ENCODE results near the gene MSGN1.

MSGN1 gene

DNA sequence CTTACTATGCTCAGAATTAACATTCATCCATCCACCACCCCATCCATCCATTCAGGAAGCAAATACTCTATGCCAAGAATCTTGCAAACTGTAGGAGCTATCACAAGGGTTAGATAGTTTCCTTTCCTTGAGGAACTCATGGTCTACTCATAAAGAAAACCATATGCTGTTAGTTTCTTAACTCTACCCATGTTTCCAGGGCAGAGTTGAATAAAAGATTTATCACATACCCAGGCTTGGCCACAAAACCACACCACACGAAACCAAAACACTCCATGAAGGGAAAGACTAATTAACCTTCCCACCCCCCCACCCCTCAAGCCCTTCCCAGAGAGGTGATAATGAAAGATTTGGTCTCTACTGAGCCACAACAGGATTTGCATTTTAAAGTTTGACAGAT is 23.7 kb upstream of the MSGN1 start:
- no peaks in the 10 kb centered on the region for H3K36me3 ChIP-seq (ENCODE audit: insufficient read depth, low read length)
- no peak overlapping the region for H3K27ac ChIP-seq (ENCODE audit: low read depth, low read length)
- H3K4me1 ChIP-seq (ENCODE audit: insufficient read depth, low read length), result no peaks in the 10 kb centered on the region
- H3K9ac ChIP-seq (ENCODE audit: low read length), result no peak overlapping the region
- no peak overlapping the region for H3K4me3 ChIP-seq (ENCODE audit: low read depth in 1 of 2, low read length in 2 of 2)
- H3K9me3 ChIP-seq (ENCODE audit: low read length), result no peaks in the 10 kb centered on the region
- no peaks in the 10 kb centered on the region for H3K27me3 ChIP-seq (ENCODE audit: control insufficient read depth in 1 of 2, insufficient read depth in 2 of 2, low read length in 2 of 2)

DNA sequence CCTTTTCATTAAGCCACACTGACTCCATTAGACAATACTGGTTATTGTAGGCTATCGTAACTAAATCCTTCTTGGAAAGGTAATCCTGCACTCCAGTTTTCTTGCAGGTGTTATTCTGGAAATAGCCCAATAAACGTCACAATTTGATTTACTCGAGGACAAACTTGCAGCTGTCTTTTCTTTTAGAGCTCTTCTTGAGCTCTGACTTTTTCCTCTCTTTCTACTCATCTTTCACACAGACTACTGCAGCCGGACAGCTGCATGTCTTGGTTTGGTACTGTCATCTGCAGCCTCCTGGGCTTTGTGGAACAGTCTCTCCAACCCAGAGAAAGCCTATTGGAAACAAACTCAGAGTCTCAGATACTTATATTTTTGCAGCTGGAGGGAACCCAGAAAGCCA is 23.0 kb upstream of the MSGN1 start:
- Histone ChIP-seq H3K4me3 (ENCODE audit: low read depth in 1 of 2, low read length in 2 of 2) (no peak overlapping the region), H3K27ac (ENCODE audit: low read depth, low read length) (no peak overlapping the region), H3K36me3 (ENCODE audit: insufficient read depth, low read length) (no peaks in the 10 kb centered on the region), H3K4me1 (ENCODE audit: insufficient read depth, low read length) (no peaks in the 10 kb centered on the region), H3K9ac (ENCODE audit: low read length) (no peak overlapping the region), H3K27me3 (ENCODE audit: control insufficient read depth in 1 of 2, insufficient read depth in 2 of 2, low read length in 2 of 2) (no peaks in the 10 kb centered on the region), H3K9me3 (ENCODE audit: low read length) (no peaks in the 10 kb centered on the region)

DNA sequence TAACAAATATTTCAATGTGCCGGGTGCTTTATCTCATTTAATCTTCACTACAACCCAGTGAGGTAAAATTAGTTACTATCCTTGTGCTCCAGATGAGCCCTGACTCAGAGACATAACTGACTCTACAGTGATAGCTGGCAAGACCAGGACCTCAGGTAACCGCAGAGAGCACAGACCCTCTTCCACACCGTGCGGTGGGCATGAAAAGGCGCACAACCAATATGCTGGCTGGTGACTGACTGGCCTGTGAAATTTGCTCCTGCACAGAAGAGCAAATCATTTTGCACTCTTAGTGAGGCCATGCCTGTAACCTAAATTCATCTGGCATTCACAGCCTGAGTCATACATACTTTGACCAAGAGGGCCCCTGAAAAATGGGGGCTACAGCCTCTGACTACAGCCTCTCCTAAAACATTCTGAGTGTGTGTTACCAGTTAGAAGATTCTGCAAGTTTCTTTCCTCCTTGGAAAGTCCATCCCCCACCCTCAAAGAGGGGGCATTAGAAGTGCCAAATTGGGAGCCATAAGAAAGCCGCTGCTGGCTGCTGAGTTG is 22.4 kb upstream of the MSGN1 start:
- no peak overlapping the region for H3K4me3 ChIP-seq (ENCODE audit: low read depth in 1 of 2, low read length in 2 of 2)
- H3K27ac ChIP-seq (ENCODE audit: low read depth, low read length), result no peak overlapping the region
- H3K4me1 ChIP-seq (ENCODE audit: insufficient read depth, low read length), result no peaks in the 10 kb centered on the region
- no peak overlapping the region for H3K9ac ChIP-seq (ENCODE audit: low read length)
- no peaks in the 10 kb centered on the region for H3K27me3 ChIP-seq (ENCODE audit: control insufficient read depth in 1 of 2, insufficient read depth in 2 of 2, low read length in 2 of 2)
- no peaks in the 10 kb centered on the region for H3K36me3 ChIP-seq (ENCODE audit: insufficient read depth, low read length)
- H3K9me3 ChIP-seq (ENCODE audit: low read length), result no peaks in the 10 kb centered on the region

DNA sequence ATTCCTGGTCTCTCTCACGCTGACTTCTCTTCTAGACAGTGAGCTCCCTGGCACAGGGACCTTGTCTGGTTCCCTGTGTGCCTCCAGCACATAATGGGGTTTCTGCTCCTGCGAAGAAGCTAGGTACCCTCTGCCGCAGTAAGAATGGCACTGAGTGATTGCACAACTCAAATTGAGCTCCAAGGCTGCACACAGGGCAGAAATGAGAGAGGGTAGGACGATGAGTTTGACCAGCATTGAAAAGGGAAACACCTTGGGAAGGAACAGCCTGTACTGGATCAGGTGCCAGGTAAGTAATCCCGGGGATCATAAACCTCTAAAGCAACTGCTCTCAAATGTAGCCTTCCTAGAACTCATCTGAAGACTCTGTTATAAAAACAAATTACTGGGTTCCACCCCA is 21.0 kb upstream of the MSGN1 start:
- H3K27ac ChIP-seq (ENCODE audit: low read depth, low read length), result no peak overlapping the region
- no peaks in the 10 kb centered on the region for H3K36me3 ChIP-seq (ENCODE audit: insufficient read depth, low read length)
- no peaks in the 10 kb centered on the region for H3K4me1 ChIP-seq (ENCODE audit: insufficient read depth, low read length)

DNA sequence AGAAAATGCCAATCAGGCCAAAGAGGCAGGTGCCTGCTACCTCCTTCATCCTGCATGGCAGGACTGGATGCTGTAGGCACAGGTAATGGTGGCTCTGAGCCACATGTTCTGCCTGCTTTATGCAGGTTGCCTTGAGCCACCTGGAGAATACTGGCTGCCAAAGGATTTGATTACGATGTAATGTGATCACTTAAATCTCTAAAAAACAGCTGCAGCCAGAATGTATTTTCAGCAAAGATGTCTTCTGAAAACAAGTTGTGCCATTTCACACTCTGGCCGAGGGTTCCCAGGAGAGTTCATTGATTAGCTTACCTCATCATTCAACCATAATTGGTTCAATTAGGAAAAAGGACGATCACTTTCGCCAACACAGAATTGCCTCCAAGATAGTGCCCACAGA is 17.9 kb upstream of the MSGN1 start:
- Histone ChIP-seq H3K4me1 (ENCODE audit: insufficient read depth, low read length) (no peaks in the 10 kb centered on the region), H3K36me3 (ENCODE audit: insufficient read depth, low read length) (no peaks in the 10 kb centered on the region), H3K9ac (ENCODE audit: low read length) (no peak overlapping the region), H3K4me3 (ENCODE audit: low read depth in 1 of 2, low read length in 2 of 2) (no peak overlapping the region), H3K27ac (ENCODE audit: low read depth, low read length) (no peak overlapping the region), H3K9me3 (ENCODE audit: low read length) (no peaks in the 10 kb centered on the region), H3K27me3 (ENCODE audit: control insufficient read depth in 1 of 2, insufficient read depth in 2 of 2, low read length in 2 of 2) (no peaks in the 10 kb centered on the region)

More for the DNA sequence above, 21.0 kb upstream of the MSGN1 start:
- H3K27me3 ChIP-seq (ENCODE audit: control insufficient read depth in 1 of 2, insufficient read depth in 2 of 2, low read length in 2 of 2), result no peaks in the 10 kb centered on the region
- no peak overlapping the region for H3K9ac ChIP-seq (ENCODE audit: low read length)
- no peak overlapping the region for H3K4me3 ChIP-seq (ENCODE audit: low read depth in 1 of 2, low read length in 2 of 2)
- no peaks in the 10 kb centered on the region for H3K9me3 ChIP-seq (ENCODE audit: low read length)

DNA sequence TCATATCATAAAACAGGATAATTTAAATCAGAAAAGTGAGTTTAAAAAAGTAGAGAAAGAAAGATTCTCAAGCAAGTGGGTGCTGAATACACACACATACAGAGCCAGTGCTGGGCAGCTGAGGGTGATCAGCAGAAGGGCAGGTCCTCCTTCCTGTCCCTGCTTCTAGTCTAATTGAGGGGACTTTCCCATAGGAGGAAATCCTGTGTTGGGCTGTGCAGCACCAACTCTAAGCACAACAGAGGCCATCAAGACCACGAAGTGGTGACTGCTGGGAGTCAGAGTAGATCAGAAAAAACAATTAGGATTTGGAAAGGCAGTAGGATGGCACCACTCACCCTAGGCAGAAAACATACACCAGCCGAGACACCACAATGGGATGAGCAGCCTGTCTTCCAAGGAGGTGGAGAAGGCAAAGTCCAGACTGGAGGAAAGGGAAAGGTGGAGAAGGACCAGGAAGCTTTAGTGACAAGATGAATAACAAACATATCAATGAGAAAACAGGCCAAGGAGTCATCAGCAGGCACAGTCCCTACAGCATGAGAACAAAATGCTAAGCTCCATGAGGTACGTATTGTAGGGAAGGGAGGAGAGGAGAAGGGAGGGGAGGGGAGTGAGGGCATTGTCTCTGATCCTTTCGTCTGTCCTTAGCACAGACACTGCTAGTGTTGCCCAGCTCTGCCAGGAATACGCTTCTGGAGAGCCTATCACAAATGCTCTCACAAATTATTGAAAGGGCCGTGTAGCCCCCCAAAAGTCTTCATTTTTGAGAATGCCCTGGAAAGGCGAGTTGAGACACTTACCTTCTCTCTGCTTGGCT is 16.7 kb upstream of the MSGN1 start:
- no peaks in the 10 kb centered on the region for H3K36me3 ChIP-seq (ENCODE audit: insufficient read depth, low read length)
- no peak overlapping the region for H3K4me3 ChIP-seq (ENCODE audit: low read depth in 1 of 2, low read length in 2 of 2)
- no peaks in the 10 kb centered on the region for H3K4me1 ChIP-seq (ENCODE audit: insufficient read depth, low read length)
- H3K27me3 ChIP-seq (ENCODE audit: control insufficient read depth in 1 of 2, insufficient read depth in 2 of 2, low read length in 2 of 2), result no peaks in the 10 kb centered on the region
- no peak overlapping the region for H3K9ac ChIP-seq (ENCODE audit: low read length)
- no peak overlapping the region for H3K27ac ChIP-seq (ENCODE audit: low read depth, low read length)
- H3K9me3 ChIP-seq (ENCODE audit: low read length), result no peaks in the 10 kb centered on the region

DNA sequence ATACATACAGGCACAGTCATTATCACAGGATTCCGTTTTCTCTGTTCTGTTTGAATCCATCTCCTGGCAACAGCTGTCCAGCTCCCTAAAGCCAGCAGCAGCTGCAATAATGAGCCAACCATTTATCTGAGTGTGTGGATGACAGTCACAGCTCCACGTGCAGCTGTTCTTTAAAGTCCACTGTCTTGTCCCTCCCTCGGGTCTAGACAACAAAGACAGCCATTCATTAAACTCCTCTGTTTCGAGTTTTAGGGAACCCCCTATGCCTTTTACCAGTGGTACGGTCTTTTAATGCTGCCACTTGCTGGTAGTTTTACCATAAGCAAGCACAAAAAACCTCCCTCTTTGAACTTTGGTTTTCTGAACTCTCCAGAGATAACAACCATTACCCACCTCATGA is 16.0 kb upstream of the MSGN1 start:
- Histone ChIP-seq H3K4me3 (ENCODE audit: low read depth in 1 of 2, low read length in 2 of 2) (no peak overlapping the region), H3K9me3 (ENCODE audit: low read length) (no peaks in the 10 kb centered on the region), H3K36me3 (ENCODE audit: insufficient read depth, low read length) (no peaks in the 10 kb centered on the region)

DNA sequence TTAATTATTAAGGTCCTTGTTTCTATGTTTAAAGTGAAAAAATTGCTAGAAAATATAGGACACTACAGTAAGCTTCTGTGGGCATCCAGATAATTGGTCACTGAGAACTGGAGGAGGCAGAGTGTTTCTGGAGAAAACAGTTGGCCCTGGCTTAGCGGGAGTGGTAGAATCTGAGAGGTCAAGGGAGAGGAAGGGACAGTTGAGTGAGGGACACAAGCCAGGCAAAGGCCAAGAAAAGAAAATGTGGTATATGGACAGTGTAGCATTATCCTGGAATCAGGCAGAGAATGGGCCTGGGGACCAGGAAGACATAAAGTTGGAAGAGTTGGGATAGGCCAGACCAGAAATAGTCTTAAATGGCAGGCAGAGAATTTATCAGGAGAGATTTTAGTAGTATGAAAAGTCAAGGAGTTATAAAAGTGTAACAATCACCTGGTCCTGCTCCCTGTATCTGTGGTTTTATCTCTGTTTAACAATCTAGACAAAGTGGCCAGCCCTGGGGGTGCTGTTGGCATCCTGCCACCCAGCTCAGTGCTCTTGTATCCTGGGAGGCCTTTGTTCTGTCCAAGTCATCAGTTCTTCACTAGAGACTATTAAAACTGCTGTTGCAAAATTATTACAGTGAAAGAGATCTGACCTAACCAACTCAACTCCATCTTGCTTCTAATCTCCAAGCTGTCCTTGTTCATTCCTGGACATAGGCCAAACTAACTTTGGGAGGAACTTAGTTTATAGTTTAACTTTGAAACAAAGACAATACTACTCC is 15.4 kb upstream of the MSGN1 start:
- no peaks in the 10 kb centered on the region for H3K4me1 ChIP-seq (ENCODE audit: insufficient read depth, low read length)
- H3K4me3 ChIP-seq (ENCODE audit: low read depth in 1 of 2, low read length in 2 of 2), result no peak overlapping the region
- no peaks in the 10 kb centered on the region for H3K36me3 ChIP-seq (ENCODE audit: insufficient read depth, low read length)
- H3K27ac ChIP-seq (ENCODE audit: low read depth, low read length), result no peak overlapping the region
- no peak overlapping the region for H3K9ac ChIP-seq (ENCODE audit: low read length)
- H3K27me3 ChIP-seq (ENCODE audit: control insufficient read depth in 1 of 2, insufficient read depth in 2 of 2, low read length in 2 of 2), result no peaks in the 10 kb centered on the region
- H3K9me3 ChIP-seq (ENCODE audit: low read length), result no peaks in the 10 kb centered on the region

More for the DNA sequence above, 16.0 kb upstream of the MSGN1 start:
- H3K27ac ChIP-seq (ENCODE audit: low read depth, low read length), result no peak overlapping the region
- no peaks in the 10 kb centered on the region for H3K4me1 ChIP-seq (ENCODE audit: insufficient read depth, low read length)
- no peaks in the 10 kb centered on the region for H3K27me3 ChIP-seq (ENCODE audit: control insufficient read depth in 1 of 2, insufficient read depth in 2 of 2, low read length in 2 of 2)
- H3K9ac ChIP-seq (ENCODE audit: low read length), result no peak overlapping the region

DNA sequence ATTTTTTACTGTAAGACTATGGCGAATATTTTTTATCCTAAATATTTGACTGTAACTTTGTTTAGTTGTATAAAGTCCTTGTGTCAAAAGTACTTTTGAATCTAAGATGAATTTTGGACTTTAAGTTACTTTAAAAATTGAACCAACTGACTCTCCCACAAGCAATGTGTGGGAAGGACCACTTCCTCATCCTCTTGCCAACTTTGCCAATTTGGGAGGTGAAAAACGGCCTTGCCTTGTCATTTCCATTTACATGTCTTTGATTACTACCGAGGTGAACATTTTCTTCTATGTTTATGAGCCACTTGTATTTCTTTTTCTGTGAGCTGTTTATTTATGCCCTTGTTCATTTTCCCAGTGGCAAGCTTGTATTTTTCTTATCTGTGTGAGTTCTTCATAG is 12.8 kb upstream of the MSGN1 start:
- Histone ChIP-seq H3K9ac (ENCODE audit: low read length) (no peak overlapping the region), H3K36me3 (ENCODE audit: insufficient read depth, low read length) (no peaks in the 10 kb centered on the region), H3K4me1 (ENCODE audit: insufficient read depth, low read length) (no peaks in the 10 kb centered on the region), H3K27ac (ENCODE audit: low read depth, low read length) (no peak overlapping the region), H3K9me3 (ENCODE audit: low read length) (no peaks in the 10 kb centered on the region), H3K4me3 (ENCODE audit: low read depth in 1 of 2, low read length in 2 of 2) (no peak overlapping the region), H3K27me3 (ENCODE audit: control insufficient read depth in 1 of 2, insufficient read depth in 2 of 2, low read length in 2 of 2) (no peaks in the 10 kb centered on the region)

DNA sequence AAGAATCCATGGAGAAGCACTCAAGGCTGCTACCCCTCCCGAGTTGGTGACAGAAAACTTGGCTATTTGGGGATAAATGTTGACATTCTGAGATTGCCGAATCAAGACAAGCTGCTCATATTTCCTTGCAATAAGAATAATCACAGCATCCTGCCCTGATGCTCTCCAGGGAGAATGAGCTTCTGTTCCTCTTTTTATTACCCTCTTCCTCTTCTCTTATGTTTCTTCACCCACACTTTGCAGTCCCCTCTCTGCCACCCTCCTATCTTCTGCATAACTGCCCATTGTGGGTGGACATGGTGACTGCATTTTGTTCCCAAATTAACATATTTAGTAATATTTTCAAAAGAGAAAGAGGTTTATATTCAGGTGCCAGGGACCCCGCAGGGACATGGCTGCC is 11.9 kb upstream of the MSGN1 start:
- no peak overlapping the region for H3K9ac ChIP-seq (ENCODE audit: low read length)
- H3K4me3 ChIP-seq (ENCODE audit: low read depth in 1 of 2, low read length in 2 of 2), result no peak overlapping the region
- H3K9me3 ChIP-seq (ENCODE audit: low read length), result no peaks in the 10 kb centered on the region
- no peaks in the 10 kb centered on the region for H3K36me3 ChIP-seq (ENCODE audit: insufficient read depth, low read length)
- no peaks in the 10 kb centered on the region for H3K4me1 ChIP-seq (ENCODE audit: insufficient read depth, low read length)
- H3K27ac ChIP-seq (ENCODE audit: low read depth, low read length), result no peak overlapping the region
- H3K27me3 ChIP-seq (ENCODE audit: control insufficient read depth in 1 of 2, insufficient read depth in 2 of 2, low read length in 2 of 2), result no peaks in the 10 kb centered on the region

DNA sequence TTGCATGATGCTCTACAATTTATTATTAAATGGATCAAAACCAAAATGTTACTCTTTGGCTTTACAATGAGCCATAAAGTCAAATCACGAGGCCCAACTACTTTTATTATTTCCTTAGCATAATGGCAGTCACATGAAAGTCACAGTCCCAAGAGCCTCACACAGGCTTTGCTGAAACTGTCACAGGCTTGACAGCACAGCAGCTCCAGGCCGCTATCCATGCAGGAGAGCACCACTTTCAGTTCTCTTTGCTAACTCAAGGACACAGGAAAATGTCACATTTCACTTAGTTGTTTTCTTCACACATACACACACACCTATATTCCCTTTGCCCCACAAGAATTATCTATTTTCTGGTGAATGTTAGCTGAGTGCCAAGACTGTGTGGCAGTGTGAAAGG is 11.1 kb upstream of the MSGN1 start:
- H3K9me3 ChIP-seq (ENCODE audit: low read length), result no peaks in the 10 kb centered on the region
- H3K27ac ChIP-seq (ENCODE audit: low read depth, low read length), result no peak overlapping the region
- no peak overlapping the region for H3K4me3 ChIP-seq (ENCODE audit: low read depth in 1 of 2, low read length in 2 of 2)
- H3K4me1 ChIP-seq (ENCODE audit: insufficient read depth, low read length), result no peaks in the 10 kb centered on the region
- no peaks in the 10 kb centered on the region for H3K27me3 ChIP-seq (ENCODE audit: control insufficient read depth in 1 of 2, insufficient read depth in 2 of 2, low read length in 2 of 2)
- no peaks in the 10 kb centered on the region for H3K36me3 ChIP-seq (ENCODE audit: insufficient read depth, low read length)
- no peak overlapping the region for H3K9ac ChIP-seq (ENCODE audit: low read length)
